SK-N-MC (cell line): ENCODE measurements around the gene LRCH1.

Source experiments
- EZH2 ChIP-seq: fragments of 200-600 bp; sonication (generic); IDR thresholded peaks from one replicate; pipeline ENCODE4 v1.6.1; 2017; ENCODE audit warnings: antibody characterized with exemption
- POLR2AphosphoS5 ChIP-seq: IDR thresholded peaks from 2 replicates; pipeline ENCODE4 v1.6.1; 2012; ENCODE audit warnings: mild to moderate bottlenecking, low read depth, low read length, borderline replicate concordance

DNA sequence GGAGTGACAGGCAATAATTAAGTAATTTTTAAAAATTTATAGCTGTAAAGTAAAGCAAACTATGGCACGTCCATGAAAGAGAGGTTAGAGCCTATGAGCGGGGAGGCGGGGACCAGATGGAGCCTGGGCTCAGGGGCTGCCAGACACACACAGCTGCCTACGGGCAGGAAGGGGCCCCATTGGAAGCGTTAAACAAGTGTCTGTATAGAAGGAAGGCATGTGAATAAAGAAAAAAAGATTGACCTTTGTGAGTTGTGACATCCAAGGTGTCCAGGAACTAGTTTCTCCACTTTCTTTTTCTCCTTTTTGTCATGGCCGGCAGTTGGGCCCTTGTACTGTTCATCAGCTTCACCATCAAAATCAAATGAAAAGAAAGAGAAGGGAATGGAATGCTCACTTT lies 56.8 kb downstream of the LRCH1 start:
- no peak for TF ChIP-seq EZH2
- no peak for TF ChIP-seq POLR2AphosphoS5
